DMS114 treated with DMSO at 0.1 percent for 48 hours (cell line): ENCODE data around the gene SPCS3.
"Not testable (repeated sequence)": the region's sequence is repeated elsewhere in the genome, so short reads cannot be mapped to it uniquely, and the experiment has no call there.

Experiments
- DNase-seq: peaks from one replicate; lab custom pipeline; 2025; ENCODE audit not compliant: unreplicated experiment; lab: John Stamatoyannopoulos, UW

Gene SPCS3

DNA sequence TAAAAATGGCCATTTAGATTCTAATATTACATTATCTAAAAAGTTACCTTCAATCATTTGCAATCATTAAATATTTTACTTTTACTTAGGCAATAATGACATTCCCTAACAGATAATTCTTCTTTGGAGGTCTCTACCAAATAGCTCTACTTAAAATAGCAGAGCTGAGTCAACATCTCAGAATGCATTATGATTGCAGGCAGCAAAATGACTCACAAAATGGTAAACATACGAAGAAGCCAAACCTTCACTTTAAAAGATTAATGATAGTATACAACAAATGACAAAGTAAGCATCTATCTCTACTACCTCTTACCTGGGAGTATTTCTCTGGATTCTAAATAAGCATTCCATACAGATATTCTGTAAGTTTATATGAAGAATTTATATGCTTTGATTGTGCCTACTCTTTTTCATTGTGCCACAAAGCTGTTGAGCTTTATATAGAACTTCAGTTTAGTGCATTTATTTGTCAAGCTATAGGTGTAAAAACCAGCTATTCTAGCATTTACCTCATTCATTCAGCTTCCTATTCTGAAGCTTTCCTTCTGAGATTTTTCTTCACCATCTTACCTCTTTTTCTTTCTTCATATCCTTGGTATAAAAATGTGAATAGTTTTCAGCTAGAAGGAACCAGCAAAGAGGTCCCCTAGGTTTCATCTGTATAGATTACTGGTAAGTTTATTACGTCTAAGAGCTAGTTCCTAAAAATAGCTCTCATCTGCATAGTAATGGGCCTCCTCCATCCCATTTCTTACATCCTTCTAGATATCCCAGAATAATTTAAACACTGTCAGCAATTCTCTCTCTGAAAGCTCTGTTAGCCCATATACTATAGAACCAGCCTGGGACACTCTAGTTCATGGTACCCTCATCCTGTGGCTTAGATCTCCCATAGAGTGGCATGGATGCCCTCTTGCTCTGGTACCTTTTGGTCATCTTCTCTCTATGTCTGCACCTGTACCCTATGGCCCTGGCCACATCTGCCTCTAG is 17.2 kb upstream of the SPCS3 start:
- no peak for DNase-seq

DNA sequence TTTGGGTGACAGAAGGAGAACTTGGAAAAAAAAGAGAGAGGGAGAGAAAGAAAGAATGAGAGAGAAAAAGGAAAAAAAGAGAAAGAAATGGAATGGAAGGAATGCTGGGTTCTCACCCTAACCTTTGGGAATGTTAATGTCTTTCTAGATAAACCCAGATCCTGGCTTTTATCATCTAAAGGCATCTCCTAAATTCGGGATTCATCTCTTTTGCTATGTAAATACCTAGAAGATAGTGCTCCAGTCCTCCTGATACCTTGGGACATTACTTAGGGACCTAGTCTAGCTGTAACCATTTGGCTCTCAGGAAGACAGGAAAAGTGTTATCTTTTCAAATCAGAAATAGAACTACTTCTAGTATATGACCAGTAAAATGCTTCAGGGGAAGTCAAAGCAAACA is 15.8 kb upstream of the SPCS3 start:
- no peak for DNase-seq

DNA sequence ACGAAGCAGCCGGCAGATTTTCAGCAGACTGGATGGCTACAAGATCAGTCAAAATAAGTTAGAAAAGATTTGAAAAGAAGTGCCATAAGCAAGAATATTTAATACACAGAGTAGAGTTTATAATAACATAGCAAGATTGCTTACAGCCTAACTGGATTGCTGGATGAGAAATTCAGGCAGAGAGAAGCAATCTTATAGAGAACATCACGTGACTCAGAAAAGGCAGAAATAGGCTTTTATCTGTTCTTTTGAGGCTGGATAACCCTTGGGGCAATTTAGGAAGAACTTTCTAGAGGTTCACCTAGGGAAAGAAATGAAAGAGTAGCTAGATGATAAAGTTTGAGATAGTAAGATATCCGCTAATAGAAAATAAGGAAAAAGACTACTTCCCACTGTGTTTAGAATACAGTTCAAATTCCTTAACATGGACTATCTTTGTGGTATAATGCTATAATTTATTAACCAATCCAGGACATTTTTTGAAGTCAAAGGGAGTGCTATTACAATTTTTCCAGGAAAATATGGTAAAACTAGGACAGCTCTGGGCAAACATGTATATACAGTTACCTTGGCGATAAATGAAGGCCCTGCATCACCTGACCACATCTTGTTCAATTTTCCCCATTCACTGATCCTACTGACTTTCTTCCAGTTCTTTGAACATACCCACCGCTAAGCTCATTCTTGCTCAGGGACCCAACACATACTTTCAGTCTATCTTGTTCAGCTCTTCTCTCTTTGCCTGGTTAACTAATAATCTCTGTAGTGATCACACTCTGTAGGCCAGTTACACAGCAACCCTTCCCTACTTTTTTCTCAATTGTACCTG is 12.7 kb upstream of the SPCS3 start:
- no peak for DNase-seq

DNA sequence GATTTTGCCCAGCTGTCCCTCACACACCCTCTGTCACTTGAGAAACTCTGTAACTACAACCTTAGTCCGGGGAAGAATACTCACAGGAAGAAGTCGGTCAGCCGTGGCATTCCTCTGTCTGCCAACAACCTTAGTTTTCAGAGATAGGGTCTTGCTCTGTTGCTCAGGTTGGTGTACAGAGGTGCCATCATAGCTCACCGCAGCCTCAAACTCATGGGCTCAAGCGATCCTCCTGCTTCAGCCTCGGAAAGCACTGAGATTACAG is 12.2 kb upstream of the SPCS3 start:
- DNase-seq, result no peak

DNA sequence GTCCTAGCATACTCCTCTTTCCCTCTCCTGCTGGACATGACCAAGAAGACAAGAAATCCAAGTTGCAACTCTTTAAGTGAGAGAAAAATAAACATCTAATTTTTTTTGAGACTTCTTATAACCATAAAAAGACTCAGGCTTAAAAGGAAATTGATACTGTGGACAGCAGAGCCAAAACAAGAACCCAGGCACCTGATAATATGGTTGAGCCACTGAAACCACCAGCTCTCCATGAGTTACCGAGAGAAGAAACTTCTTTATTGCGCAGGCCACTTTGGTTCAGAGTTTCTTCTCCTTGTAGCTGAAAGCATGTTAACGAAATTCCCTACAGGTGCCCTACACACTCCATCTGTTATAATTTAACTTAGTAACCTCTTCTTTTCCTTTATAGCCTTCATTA is 11.3 kb upstream of the SPCS3 start:
- DNase-seq, result no peak

DNA sequence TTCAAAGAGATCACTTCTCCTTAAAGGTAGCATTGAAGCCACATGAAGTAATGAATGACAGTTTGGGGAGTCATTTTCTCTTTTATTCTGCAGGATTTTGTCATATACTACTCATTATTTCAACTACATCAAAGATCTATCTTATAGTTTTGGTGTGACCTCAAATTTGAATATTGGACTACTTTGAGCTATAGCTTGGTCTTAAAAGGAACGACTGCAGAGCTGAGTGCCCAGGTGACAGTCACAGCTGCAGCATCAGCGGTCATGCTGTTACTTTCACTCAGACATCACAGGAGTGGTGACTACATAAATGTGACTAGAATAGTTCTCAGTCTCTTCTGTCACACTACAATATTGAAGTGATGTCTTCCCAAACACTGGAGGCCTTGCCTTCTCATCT is 10.7 kb upstream of the SPCS3 start:
- DNase-seq, result no peak

DNA sequence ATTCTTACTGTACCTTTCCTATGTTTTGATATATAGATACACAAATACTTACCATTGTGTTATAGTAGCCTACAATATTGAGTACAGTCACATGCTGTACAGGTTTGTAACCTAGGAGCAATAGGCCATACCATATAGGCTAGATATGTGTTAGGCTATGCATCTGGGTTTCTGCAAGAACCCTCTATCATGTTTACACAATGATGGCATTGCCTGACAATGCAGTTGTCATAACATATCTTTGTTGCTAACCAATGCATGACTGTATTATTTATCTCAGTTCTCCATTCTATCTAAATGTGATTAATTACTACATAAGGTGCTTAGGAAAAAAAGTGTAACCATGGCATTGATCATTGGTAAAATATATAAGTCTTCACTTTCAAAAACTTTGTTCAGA is 10.0 kb upstream of the SPCS3 start:
- DNase-seq, result no peak

DNA sequence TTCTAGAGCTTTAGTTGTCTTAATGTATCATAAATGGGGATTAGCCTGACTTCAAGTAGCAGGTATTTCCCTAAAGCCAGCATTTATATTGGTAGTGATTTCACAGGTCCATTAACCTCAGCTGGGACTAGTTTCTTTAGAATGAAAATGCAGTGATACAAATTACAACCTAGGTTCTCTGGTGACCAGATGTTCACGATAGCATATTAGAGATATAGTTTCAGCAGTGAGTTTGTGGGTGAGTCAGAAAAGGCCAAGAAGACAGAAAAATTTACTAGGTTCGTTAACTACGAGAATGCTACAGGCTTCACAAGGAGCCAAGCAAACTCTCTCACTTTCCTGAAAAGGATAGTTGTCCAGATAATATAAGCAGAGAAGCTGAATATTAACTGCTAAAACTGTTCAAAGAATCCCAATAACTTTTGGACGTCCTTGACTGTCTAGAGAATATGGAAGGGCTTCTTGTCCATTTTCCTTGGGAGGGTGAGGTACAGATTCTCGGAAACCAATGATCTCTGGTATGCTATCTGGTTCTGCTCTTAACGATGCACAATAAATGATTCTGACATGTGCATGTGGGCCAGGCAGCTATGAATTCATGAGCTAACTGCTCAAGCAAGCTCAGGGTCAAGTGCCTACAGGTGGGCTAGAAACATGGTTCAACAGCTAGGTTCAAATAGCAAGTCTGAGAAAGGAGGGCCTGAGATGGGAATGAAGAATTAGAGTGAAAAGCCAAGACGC is 6.0 kb upstream of the SPCS3 start:
- DNase-seq, result no peak

DNA sequence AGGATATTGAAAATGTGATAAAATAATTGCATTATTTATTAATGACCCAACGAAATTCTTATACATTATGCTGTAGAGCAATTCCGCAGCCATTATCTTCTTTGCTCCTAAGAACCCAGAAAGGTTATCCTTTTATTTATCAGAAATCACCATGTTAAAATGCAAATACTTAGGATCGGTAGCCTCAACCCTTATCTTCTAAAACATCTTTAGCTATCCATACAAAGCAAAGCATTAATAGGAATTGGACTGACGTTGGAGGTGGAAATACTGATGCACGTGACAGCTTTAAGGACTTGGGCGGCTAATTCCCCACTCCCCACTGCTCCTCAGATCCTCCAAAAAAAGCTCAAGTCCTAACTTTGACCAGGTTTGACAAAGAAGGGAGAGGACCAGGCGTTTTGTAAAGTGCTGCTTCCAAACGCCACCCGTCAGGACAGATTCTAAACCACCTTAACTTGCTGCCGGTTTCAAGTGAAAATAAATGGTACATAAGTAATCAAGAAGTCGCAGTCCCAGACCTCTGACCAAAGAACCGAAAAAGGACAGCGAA is 539 bp upstream of the SPCS3 start:
- no peak for DNase-seq

DNA sequence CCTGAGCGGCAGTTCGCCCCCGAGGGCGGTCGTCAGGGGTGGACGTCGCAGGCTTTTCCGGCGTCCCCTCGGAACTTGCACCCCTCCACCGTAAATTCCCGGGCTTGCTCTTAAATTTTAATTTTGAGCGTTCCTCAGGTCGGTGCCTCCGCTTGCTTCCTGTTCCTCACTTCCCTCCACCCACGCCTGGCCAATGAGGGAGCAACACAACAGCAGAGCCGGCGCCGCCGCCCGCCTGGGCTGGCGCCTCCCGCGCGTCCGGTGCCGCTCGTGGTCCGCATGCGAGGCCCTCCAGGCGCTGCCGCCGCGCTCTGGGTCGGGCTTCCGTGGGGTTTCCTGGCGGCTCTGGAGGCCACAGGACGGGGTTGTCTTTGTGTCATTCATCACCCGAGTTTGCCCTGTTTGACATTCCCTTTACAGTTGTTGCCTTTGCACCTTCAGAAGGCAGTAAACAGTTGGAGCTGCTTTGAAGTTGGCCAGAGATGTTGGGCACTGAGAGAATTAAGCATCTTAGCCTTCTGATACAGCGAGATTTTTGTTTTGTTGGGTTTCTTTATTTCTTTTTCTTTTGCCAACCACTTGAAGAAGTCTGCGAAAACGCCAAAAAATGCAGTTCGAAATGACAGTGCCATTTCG is 692 bp downstream of the SPCS3 start:
- peak; percentile 33 for DNase-seq

DNA sequence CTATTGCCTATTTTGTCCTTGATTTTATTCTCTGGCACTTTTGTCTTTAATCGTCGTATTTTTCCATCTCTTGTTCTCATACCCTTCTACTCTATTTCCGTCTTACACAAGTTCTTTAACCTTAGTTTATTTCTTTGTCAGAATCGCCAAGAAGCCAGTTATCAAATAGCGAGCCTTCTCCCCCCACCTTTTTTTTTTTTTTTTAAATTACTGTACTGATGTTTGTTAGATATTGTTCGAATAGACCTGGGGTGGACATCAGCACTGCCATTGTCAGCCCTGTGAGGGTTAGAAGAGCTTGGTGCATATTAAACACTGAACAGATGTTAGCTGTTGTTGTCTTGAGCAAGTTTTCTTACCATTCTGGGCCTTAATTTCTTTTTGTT is 1.2 kb downstream of the SPCS3 start:
- no peak for DNase-seq

DNA sequence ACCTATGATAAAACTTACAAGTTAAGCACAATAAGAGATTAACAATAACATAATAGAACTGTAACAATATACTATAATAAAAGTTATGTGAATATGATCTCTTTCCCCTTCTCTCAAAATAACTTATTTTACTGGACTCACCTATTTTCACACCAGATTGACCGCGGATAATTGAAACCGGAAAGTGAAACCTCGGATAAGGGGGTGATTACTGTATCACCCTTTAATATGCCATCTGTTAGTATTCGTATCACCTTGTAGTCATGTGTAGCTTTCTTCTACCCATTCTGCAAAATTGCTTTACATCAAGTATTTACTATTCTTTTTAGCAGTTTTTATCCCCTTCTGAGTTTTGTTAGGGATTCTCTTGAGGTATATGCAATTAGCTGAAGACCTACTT is 1.8 kb downstream of the SPCS3 start:
- no peak for DNase-seq

DNA sequence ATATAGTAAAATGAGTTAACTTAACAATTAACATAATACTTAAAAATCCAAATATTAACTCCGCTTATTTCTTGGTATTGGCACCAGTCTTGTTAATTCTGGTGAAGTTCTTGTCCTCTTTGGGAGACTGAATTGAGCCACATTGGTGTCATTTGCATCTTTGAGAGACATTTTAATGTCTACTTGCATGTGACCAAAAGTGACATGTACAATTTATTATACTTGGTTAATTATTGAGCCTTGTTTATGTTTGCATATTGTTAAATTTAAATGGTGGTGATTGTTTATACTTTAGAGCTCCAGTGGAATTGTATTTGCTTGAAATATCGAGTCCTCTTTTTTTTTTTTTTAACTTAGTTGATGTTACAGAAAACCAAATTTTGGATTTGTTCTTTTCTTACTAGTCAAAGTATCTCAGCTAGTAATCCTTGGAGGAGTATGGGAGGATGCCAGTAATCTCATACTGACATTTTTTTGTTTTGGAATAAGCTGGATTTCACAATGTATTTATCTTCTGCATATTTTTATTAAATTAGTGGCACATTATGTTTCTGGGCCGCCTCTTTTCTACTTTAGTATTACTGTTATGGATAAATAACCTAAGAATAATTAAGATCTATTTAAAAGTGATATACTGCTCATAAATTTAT is 3.9 kb downstream of the SPCS3 start:
- DNase-seq, result no peak

DNA sequence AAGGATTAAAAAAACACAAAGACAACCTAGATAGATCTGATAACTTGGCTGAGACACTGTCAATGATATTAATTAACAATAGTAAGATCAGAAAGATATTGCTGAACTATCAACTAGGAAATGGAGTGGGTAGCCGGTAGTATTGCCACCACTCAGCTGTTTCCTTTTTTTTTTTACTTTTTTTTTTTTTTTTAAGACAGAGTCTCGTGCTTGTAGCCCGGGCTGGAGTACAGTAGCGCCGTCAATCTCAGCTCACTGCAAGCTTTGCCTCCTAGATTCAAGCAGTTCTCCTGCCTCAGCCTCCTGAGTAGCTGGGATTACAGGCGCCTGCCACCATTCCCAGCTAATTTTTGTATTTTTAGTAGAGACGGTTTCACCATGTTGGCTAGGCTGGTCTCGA is 5.1 kb downstream of the SPCS3 start:
- not testable (repeated sequence) for DNase-seq

DNA sequence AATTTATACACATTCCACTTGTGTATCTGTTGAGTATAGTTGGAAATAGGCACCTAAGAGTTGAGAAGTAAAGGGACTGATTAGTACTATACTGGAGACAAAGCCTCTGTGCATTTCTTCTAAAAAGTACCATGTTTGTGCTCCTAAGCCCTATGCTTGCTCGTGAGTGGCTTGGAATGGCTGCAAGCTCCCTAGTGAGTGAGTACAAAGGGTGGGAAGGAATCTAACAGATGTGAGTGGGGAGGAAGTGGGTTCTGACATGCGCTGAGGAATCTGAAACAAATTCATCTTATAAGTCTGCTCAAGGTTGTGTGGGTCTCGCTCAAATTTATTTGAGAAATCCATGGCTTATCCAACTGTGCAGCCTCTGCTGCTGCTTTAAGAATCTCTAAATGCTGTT is 13.3 kb downstream of the SPCS3 start:
- DNase-seq, result no peak

DNA sequence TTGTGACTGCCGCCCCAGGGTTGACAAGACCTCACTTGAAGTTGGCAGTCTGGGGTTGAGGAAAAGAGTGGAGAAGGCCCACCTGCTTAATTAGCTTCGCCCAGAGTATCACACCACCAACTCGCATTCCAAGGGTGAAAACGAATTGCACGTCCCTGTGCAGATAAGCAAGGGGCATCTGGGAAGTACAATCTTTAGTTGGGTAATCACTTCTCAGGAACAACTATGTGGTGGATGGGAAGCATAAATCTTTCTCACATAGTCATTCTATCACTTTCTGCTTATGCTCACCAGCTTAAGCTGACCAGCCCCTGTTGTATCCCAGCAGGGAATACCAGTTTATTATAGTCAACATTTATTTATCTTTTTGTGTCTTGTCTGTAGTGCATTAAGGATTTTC is 14.3 kb downstream of the SPCS3 start:
- DNase-seq, result no peak

DNA sequence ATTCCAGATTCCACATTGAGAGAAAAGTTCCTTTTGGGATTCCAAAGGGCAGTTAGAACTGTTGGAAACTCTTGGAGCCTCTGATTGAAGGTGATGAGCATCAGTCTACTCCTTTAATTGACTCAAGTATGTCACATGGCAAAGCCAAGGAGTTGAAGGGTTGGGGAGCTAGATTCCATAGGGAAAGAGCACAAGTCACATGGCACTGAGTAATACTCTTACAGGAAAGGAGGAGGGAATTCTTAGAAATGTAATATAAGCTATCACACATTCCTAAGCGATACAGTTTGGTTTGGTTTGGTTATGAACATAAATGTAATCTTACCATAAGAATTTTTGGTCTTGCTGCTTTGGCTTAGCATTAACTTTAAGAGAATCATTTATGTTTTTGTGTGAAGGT is 15.7 kb downstream of the SPCS3 start:
- DNase-seq, result no peak

DNA sequence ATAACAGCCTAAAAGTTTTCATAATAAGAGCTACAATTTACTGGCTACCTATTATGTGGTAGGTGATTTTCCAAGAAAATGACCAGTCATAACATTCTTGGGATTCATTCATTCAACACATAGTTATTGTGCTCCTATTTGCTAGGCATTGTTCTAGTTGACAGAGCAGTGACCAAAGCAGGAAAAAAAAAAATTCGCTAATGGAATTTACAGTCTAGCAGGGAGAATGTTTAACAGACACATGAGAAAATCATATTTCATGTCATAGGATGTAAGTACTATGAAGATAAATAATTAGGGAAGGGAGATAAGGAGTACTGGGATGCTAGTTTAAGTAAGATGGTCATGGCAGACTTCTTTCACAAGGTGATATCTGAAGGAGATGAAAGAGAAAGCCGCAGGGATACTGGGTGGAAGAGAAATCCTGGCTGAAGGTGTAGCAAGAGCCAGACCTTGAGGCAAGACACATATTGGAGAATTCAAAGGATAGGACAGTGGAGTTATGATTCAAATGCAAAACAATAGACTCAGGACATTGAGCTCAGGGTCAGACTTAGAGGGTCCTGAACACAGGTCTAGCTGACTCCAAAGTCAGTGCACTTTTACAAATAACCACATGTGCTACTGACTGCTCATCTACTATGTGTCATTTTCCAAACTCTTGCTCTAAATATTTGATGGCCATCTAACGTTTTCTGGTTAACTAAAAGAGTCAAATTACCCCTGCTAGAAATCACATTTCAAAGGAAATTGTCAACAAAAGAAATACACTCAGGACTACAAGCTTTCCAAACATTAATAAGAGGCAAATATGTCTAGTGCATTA is 20.4 kb downstream of the SPCS3 start:
- no peak for DNase-seq

DNA sequence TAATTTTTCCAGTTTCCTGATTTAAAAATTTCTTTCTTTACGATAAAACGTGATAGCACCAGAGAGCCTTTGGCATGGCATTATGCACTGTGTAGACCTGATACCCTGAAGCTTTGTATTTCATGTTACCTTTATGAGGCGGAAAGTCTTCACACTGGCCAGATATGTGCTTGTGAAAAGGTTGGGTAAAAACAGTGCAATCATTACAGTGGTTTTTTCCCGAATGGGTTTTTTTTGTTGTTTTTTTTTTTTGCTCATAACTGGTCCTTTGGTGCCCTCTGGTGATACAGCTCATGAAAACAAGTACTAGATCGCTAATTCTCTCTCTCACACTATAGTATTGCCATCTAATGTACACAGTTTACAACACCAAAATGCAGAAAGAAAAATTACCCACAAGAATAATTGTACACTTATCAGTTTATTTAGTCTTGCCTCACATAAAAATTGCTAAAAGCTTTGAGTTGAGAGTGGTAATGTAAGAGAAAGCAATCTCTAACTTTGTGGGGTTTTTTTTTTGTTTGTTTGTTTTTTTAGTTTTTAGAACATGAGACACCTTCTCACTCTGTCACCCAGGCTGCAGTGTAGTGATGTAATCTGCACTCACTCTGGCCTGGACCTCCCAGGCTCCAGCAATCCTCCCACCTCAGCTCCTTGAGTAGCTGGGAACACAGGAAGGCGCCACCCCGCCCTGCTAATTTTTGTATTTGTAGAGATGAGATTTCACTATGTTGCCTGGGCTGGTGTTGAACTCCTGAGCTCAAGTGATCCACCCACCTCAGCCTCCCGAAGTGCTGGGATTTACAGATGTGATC is 21.3 kb downstream of the SPCS3 start:
- peak; percentile 15 for DNase-seq
